Right ventricle myocardium inferior (tissue), 1 donor: ENCODE data around the gene SCN1A. TPM values are rescaled to one million over a fixed set of nuclear protein-coding genes. Genes with fewer than 3 reads are reported as not detected.

ENCODE experiments used
- ATAC-seq: fragments of 200-7000 bp; cut with Tn5 transposase; one replicate; pipeline ENCODE4 v1.9.1; 2020; ENCODE audit warnings: mild to moderate bottlenecking, moderate library complexity
- DNase-seq: peaks from one replicate; pipeline ENCODE4 v3.0.0; 2021; ENCODE audit errors: missing footprints
- intact Hi-C: fragments of 100-400 bp; cut with DNase I; formaldehyde crosslinking; loops from one replicate; pipeline ENCODE4 v1.11.0; 2022
- total RNA-seq: library from RNA; stranded (reverse); fragmentation: NEBNext Ultra II Directional; extraction: Animal tissue kit (Norgen Biotek cat#: 25700); gene quantifications from one replicate; pipeline ENCODE4 v1.2.1, GENCODE V29; 2021
- donor health status: DM: no; HTN: yes; CAD: no; lungs with severe emphysema.

Gene SCN1A
- total RNA-seq, 1 donor from 2014 or later: 0.38 TPM

GRCh38 chr2:165952741-165953211 lies 175.0 kb downstream of the SCN1A start:
- intact Hi-C loops: loop anchor here (5.0 kb wide), 1 partner anchor 230 kb away; no protein-coding TSS in a partner anchor
- ATAC-seq: no peak
- DNase-seq: no peak

- no peak for ATAC-seq
- intact Hi-C loops: loop anchor here (5.0 kb wide), 1 partner anchor 230 kb away; no protein-coding TSS in a partner anchor
Measured at GRCh38 chr2:165952085-165952484, 175.7 kb downstream of the SCN1A start.

DNA sequence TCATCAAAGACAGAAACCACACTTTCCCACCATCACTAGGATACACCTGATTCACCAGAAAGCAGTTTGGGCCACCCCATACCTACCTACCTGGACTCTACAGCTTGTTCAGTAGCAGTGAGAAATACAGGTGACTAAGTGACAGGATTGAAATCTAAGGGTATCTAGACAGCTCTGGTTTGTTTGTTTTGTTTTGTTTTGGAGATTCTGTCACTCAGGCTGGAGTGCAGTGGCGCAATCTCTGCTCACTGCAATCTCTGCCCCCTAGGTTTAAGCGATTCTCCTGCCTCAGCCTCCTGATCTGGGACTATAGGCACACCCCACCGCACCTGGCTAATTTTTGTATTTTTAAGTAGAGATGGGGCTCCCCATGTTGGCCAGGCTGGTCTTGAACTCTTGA lies 177.4 kb downstream of the SCN1A start:
- ATAC-seq: no peak
- intact Hi-C loops: loop anchor here (5.0 kb wide), 1 partner anchor 232 kb away; no protein-coding TSS in a partner anchor

More at GRCh38 chr2:165952085-165952484, 175.7 kb downstream of the SCN1A start:
- no peak for DNase-seq

DNA sequence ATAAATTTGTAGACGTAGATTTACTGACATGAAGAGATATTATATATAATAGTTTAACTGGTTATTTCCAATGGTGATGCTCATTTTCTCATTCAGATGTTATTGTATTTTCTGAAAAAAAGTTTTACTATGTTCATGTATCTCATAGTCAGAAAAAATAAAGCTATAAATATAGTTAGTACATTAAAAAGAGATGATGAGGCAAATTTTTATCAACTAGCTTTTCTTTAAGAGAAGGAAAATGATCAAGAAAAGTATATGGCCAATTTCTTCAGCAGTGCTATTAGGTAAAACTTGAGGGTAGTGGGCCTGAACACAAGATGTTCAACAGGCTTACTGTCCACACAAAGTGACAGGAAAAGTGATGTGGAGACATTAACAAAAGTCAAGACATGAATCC lies 186.0 kb downstream of the SCN1A start:
- no peak for ATAC-seq

More for the DNA sequence above, 177.4 kb downstream of the SCN1A start:
- DNase-seq: no peak

GRCh38 chr2:165938237-165938636 lies 189.6 kb downstream of the SCN1A start:
- intact Hi-C loops: no loop called here
- ATAC-seq: no peak
- no peak for DNase-seq

More for the DNA sequence above, 186.0 kb downstream of the SCN1A start:
- intact Hi-C loops: no loop called here
- DNase-seq: no peak

Other genes starting within 250 kb of the SCN1A start
- 15.6 TPM for gene TTC21B, start 174.2 kb downstream of the SCN1A start, total RNA-seq
- gene SCN9A, start 247.9 kb upstream of the SCN1A start, total RNA-seq: 1.8 TPM